ENCODE data around the gene CDH4. TPM values are rescaled to one million over a fixed set of nuclear protein-coding genes. Genes with fewer than 3 reads are reported as not detected.
A peak's percentile ranks its signal among the peaks of the same experiment; 100 is the strongest.

The CDH4 gene
- total RNA-seq, 1 experiment from 2014 or later: 5.3 TPM

DNA sequence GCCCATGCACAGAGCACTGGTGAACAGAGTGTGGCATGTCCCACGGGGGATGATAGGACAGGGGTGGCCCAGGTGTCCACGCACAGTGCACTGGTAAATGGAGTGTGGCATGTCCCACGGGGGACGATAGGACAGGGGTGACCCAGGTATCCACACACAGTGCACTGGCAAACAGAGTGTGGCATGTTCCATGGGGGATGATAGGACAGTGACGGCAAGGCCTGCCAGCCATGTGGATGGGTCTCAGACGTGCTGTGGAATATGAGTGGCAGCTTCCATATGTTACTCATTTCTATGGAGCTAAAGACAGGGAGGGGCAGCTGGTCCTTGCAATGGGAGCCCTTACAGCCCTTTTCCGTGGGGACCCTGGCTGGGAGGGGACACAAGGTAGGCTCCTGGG is 168.7 kb downstream of the CDH4 start:
- H3K4me1 Mint-ChIP-seq: peaks cover 14% of the 10 kb centered on the region
- DNase-seq (ENCODE audit: low spot score) (no peak), ATAC-seq (no peak)
- no peak for TF ChIP-seq SMAD4 (CRISPR knock-in tag; IDR thresholded peaks at IDR 0.05)
- TF ChIP-seq MYBL2 (CRISPR knock-in tag; IDR thresholded peaks at IDR 0.05): no peak
- TF ChIP-seq, protein P1, sequence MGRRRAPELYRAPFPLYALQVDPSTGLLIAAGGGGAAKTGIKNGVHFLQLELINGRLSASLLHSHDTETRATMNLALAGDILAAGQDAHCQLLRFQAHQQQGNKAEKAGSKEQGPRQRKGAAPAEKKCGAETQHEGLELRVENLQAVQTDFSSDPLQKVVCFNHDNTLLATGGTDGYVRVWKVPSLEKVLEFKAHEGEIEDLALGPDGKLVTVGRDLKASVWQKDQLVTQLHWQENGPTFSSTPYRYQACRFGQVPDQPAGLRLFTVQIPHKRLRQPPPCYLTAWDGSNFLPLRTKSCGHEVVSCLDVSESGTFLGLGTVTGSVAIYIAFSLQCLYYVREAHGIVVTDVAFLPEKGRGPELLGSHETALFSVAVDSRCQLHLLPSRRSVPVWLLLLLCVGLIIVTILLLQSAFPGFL (CRISPR knock-in tag; IDR thresholded peaks at IDR 0.05; ENCODE audit: borderline replicate concordance): no peak
- TF ChIP-seq, protein P2, sequence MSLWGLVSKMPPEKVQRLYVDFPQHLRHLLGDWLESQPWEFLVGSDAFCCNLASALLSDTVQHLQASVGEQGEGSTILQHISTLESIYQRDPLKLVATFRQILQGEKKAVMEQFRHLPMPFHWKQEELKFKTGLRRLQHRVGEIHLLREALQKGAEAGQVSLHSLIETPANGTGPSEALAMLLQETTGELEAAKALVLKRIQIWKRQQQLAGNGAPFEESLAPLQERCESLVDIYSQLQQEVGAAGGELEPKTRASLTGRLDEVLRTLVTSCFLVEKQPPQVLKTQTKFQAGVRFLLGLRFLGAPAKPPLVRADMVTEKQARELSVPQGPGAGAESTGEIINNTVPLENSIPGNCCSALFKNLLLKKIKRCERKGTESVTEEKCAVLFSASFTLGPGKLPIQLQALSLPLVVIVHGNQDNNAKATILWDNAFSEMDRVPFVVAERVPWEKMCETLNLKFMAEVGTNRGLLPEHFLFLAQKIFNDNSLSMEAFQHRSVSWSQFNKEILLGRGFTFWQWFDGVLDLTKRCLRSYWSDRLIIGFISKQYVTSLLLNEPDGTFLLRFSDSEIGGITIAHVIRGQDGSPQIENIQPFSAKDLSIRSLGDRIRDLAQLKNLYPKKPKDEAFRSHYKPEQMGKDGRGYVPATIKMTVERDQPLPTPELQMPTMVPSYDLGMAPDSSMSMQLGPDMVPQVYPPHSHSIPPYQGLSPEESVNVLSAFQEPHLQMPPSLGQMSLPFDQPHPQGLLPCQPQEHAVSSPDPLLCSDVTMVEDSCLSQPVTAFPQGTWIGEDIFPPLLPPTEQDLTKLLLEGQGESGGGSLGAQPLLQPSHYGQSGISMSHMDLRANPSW (CRISPR knock-in tag; conservative IDR thresholded peaks at IDR 0.05; ENCODE audit: low read depth): no peak
- TF ChIP-seq, protein P3, sequence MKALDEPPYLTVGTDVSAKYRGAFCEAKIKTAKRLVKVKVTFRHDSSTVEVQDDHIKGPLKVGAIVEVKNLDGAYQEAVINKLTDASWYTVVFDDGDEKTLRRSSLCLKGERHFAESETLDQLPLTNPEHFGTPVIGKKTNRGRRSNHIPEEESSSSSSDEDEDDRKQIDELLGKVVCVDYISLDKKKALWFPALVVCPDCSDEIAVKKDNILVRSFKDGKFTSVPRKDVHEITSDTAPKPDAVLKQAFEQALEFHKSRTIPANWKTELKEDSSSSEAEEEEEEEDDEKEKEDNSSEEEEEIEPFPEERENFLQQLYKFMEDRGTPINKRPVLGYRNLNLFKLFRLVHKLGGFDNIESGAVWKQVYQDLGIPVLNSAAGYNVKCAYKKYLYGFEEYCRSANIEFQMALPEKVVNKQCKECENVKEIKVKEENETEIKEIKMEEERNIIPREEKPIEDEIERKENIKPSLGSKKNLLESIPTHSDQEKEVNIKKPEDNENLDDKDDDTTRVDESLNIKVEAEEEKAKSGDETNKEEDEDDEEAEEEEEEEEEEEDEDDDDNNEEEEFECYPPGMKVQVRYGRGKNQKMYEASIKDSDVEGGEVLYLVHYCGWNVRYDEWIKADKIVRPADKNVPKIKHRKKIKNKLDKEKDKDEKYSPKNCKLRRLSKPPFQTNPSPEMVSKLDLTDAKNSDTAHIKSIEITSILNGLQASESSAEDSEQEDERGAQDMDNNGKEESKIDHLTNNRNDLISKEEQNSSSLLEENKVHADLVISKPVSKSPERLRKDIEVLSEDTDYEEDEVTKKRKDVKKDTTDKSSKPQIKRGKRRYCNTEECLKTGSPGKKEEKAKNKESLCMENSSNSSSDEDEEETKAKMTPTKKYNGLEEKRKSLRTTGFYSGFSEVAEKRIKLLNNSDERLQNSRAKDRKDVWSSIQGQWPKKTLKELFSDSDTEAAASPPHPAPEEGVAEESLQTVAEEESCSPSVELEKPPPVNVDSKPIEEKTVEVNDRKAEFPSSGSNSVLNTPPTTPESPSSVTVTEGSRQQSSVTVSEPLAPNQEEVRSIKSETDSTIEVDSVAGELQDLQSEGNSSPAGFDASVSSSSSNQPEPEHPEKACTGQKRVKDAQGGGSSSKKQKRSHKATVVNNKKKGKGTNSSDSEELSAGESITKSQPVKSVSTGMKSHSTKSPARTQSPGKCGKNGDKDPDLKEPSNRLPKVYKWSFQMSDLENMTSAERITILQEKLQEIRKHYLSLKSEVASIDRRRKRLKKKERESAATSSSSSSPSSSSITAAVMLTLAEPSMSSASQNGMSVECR (CRISPR knock-in tag; IDR thresholded peaks at IDR 0.05; ENCODE audit: borderline replicate concordance): no peak
- TF ChIP-seq SP1 (CRISPR knock-in tag; conservative IDR thresholded peaks at IDR 0.05): no peak
- CTCF ChIA-PET: no interaction called here
- POLR2A ChIA-PET: no interaction called here
- peaks cover 46% of the 10 kb centered on the region for H3K27me3 Mint-ChIP-seq (ENCODE audit: low read depth)
- H3K4me3 Mint-ChIP-seq: no peak overlapping the region
- H3K9me3 Mint-ChIP-seq: peaks cover 4% of the 10 kb centered on the region; the same call in 1 of the 2 replicates
- H3K36me3 Mint-ChIP-seq: no peaks in the 10 kb centered on the region
- H3K27ac Mint-ChIP-seq: no peak overlapping the region

DNA sequence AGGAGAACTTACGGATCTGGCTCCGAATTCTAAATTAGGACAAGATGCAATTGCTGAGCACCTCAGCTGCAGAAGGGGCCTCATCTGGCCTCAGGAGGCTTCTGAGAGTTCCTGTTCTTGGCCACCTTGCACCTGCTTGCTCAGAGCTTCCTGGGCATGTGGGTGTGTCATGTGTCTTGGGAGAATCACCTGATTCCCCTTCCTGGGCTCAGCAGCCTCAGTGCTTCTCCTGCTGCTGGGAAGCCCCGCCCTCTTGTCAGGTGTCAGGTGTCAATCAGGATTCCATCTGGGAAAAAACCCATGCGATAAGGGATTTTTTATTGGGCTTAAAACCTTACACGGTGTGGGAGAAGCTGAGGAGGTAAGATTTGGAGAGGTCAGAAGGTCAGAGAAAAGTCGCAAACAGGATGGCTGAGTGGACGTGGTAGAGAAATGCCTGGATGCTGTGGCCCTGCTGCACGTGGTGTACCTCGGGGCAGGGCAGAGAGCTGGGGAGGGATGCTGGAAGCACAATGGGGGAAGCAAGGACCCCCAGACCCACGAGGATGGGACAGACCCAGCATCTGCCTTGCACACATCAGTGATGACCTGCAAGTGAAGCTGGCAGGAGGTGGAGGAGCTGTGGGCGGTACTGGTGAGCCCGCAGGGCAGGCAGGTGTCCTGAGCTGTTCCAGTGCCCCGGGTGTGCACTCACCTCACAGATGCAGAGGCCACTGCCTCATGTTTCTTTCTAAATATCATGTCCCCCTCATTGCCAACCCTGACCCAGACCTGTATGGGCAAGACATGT is 170.8 kb downstream of the CDH4 start:
- H3K4me1 Mint-ChIP-seq: peaks cover 7% of the 10 kb centered on the region
- peaks cover 4% of the 10 kb centered on the region; the same call in 1 of the 2 replicates for H3K9me3 Mint-ChIP-seq
- DNase-seq (ENCODE audit: low spot score) (peak; percentile 44), ATAC-seq (peak; percentile 76)
- no peak overlapping the region for H3K27ac Mint-ChIP-seq
- H3K27me3 Mint-ChIP-seq (ENCODE audit: low read depth): peaks cover 44% of the 10 kb centered on the region
- ChIA-PET POLR2A (interaction anchor here (1.0 kb wide), 1 partner anchor 14 kb away, joined by 3 read pairs; no protein-coding TSS in a partner anchor), CTCF (interaction anchor here (0.9 kb wide), 1 partner anchor 11 kb away, joined by 3 read pairs; no protein-coding TSS in a partner anchor)
- no peak overlapping the region for H3K4me3 Mint-ChIP-seq
- no peaks in the 10 kb centered on the region for H3K36me3 Mint-ChIP-seq
- TF ChIP-seq, protein P4, sequence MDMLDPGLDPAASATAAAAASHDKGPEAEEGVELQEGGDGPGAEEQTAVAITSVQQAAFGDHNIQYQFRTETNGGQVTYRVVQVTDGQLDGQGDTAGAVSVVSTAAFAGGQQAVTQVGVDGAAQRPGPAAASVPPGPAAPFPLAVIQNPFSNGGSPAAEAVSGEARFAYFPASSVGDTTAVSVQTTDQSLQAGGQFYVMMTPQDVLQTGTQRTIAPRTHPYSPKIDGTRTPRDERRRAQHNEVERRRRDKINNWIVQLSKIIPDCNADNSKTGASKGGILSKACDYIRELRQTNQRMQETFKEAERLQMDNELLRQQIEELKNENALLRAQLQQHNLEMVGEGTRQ (CRISPR knock-in tag; IDR thresholded peaks at IDR 0.05): peak; percentile 86
- TF ChIP-seq, protein P5, sequence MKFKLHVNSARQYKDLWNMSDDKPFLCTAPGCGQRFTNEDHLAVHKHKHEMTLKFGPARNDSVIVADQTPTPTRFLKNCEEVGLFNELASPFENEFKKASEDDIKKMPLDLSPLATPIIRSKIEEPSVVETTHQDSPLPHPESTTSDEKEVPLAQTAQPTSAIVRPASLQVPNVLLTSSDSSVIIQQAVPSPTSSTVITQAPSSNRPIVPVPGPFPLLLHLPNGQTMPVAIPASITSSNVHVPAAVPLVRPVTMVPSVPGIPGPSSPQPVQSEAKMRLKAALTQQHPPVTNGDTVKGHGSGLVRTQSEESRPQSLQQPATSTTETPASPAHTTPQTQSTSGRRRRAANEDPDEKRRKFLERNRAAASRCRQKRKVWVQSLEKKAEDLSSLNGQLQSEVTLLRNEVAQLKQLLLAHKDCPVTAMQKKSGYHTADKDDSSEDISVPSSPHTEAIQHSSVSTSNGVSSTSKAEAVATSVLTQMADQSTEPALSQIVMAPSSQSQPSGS (CRISPR knock-in tag; IDR thresholded peaks at IDR 0.05; ENCODE audit: borderline replicate concordance, low read depth): no peak
- TF ChIP-seq ZNF396 (CRISPR knock-in tag; IDR thresholded peaks at IDR 0.05; ENCODE audit: borderline replicate concordance): no peak
- TF ChIP-seq, protein P6, sequence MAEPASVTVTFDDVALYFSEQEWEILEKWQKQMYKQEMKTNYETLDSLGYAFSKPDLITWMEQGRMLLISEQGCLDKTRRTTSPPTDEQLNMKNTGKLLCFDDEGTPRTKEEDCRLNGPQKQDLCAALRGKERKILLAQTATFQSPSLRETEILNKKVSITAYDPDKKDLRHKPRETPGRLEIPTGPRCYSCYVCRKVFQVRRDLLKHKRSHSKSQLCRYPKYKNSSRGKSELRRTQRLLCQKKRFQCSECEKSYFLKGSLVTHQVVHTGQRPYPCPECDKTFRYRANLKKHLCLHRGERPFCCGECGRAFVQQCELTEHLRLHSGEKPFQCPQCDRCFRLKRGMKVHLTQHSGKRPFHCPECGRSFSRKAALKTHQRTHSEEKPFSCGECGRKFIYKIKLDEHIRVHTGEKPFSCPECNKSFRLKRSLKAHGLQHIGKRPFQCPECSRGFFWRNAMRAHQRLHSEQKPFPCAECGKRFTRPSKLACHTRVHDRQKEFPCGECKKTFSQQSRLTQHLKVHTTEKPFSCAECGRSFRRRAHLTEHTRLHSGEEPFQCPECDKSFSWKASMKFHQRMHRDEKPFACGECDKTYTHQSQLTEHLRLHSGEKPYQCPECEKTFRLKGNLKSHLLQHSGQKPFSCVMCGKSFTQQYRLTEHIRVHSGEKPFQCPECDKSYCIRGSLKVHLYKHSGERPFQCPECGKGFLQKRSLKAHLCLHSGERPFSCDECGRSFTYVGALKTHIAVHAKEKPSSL (CRISPR knock-in tag; conservative IDR thresholded peaks at IDR 0.05): no peak
- TF ChIP-seq, protein P7, sequence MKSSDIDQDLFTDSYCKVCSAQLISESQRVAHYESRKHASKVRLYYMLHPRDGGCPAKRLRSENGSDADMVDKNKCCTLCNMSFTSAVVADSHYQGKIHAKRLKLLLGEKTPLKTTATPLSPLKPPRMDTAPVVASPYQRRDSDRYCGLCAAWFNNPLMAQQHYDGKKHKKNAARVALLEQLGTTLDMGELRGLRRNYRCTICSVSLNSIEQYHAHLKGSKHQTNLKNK (CRISPR knock-in tag; IDR thresholded peaks at IDR 0.05): no peak
- TF ChIP-seq, protein P8, sequence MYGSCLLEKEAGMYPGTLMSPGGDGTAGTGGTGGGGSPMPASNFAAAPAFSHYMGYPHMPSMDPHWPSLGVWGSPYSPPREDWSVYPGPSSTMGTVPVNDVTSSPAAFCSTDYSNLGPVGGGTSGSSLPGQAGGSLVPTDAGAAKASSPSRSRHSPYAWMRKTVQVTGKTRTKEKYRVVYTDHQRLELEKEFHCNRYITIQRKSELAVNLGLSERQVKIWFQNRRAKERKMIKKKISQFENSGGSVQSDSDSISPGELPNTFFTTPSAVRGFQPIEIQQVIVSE (CRISPR knock-in tag; IDR thresholded peaks at IDR 0.05; ENCODE audit: borderline replicate concordance): no peak
- TF ChIP-seq, protein P9, sequence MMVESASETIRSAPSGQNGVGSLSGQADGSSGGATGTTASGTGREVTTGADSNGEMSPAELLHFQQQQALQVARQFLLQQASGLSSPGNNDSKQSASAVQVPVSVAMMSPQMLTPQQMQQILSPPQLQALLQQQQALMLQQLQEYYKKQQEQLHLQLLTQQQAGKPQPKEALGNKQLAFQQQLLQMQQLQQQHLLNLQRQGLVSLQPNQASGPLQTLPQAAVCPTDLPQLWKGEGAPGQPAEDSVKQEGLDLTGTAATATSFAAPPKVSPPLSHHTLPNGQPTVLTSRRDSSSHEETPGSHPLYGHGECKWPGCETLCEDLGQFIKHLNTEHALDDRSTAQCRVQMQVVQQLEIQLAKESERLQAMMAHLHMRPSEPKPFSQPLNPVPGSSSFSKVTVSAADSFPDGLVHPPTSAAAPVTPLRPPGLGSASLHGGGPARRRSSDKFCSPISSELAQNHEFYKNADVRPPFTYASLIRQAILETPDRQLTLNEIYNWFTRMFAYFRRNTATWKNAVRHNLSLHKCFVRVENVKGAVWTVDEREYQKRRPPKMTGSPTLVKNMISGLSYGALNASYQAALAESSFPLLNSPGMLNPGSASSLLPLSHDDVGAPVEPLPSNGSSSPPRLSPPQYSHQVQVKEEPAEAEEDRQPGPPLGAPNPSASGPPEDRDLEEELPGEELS (CRISPR knock-in tag; IDR thresholded peaks at IDR 0.05): no peak
- no peak for TF ChIP-seq TEAD1 (CRISPR knock-in tag; IDR thresholded peaks at IDR 0.05)
